ENCODE data around the gene ZC3H12C.
"Not testable (repeated sequence)": the region's sequence is repeated elsewhere in the genome, so short reads cannot be mapped to it uniquely, and the experiment has no call there.

The ZC3H12C gene

DNA sequence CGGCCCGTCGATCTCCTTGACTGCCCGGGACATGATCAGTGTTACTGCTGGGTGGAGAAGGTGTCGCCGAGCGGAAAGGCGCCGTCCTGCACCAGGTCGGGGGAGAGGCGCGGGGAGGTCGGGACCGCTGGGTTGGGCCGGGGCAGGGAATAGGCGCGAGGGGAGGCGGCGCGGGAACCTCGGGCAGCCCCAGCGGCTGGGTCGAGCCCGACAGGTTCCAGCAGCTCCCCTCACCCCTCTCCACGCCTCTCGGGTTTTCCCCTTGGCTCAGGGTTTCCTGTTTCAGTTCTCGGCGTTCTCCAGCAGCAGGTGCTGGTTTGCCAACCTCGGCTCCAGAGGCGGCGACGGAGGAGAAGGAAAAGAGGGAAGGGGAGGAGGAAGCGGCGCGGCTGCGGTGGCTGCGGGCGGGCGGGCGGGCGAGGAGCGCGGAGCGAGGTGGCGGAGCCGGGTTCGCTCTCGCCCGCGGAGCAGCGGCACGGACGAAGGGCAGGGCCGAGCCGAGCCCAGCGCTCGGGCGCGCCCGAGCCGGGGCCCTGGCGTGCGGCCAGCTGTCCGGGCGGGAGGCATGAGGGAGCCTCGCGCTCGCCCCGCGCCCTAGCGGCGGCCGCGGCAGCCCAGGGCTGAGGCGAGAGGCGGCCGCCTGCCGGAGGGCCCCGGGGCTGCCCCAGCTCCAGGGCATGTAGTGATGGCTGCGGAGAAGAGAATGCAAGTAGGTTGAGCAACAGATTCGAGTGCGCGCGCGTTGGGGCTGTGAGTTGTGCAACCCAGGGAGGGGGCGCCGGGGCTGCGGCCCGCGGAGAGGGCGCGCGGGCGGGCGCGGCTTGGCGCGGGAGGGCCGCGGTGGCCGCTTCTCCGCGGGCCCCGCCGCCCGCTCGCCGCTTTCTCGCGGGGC, at the start of gene ZC3H12C:
TSS of gene ZC3H12C (plus strand) at position 878 of the 892 bp plus-strand sequence. CDS start 20 bp downstream, outside the sequence.
- peak; percentile 27 to 28 for DNase-seq (ENCODE audit: low read depth in 2 of 2)

DNA sequence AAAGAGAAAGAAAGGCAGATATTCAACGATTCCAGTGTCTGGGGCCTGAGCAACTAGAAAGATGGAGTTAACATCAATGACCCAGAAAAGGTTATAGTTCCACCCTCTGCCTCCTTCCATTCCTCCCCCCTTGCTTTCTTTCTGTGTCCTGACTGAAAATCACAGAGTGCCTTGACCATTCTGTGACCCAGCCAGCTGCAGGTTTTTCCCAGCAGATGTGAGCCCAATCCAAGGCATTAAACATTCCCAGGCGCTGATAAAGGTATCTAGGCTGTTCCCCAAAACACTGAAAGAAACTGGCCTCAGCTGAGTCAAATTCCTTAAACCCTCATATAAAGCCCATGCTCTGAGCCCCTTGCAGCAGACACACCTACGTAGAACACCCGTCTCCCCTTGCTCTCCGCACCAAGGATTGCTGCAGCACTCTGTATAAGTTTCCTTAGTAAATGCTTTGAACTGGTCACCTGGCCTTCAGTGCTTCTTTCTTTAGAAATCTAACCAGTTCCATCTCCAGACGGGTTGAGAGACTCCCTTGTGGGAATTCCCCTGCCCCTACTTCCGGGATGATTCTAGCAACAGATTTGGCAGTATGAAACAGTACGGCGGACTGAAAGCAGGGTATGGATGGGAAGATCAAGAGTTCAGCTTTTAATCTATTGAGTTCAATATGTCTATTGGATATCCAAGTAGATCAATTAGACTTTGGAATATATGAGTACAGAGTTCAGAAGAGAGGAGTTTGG, 48.8 kb upstream of the ZC3H12C start:
- no peak for DNase-seq (ENCODE audit: low read depth in 2 of 2)

DNA sequence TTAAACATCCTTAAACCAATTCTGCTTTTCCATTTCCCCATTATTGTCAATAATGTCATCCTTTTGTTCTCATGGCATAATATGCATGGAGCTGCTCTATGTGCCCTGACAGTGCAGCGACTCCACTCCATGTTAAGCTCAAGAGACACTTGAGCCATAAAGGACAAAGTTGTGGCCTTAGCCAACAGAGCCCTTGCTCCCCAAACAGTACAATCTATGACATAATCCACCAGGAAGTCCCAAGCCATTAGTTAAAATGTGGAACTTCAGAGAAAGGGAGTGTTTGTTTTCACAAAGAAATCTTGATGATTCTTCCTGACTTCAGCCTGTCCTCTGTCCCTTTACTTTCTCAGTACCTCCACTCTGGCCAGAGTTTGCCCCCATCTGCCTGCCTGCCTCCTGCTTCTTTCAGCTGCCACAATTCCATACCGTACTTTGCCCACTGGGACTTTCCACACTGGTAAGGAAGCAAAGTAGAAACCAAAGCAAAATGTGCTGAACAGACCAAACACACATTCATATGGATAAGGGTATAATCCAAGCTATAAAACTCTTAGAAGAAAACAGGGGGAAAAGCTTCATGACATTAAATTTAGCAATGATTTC, 46.3 kb upstream of the ZC3H12C start:
- no peak for DNase-seq (ENCODE audit: low read depth in 2 of 2)

DNA sequence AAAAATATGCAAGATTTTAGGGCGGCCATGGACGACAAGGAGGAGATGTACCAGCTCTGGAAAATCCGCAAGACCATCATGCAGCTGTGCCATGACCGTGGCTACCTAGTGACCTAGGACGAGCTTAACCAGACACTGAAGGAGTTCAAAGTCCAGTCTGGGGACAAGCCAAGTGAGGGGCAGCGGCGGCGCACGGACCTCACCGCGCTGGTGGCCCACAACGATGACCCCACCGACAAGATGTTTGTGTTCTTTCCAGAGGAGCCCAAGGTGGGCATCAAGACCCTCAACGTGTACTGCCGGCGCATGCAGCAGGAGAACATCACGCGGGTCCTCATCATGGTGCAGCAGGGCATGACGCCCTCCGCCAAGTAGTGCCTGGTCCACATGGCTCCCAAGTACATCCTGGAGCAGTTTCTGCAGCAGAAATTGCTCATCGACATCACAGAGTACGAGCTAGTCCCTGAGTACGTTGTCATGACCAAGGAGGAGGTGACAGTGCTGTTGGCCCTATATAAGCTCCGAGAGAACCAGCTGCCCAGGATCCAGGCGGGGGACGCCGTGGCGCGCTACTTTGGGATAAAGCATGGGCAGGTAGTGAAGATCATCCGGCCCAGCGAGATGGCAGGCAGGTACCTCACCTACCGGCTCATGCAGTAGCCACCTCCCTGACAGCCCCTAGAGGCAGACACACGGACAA, 43.5 kb upstream of the ZC3H12C start:
- DNase-seq (ENCODE audit: low read depth in 2 of 2), result no peak

DNA sequence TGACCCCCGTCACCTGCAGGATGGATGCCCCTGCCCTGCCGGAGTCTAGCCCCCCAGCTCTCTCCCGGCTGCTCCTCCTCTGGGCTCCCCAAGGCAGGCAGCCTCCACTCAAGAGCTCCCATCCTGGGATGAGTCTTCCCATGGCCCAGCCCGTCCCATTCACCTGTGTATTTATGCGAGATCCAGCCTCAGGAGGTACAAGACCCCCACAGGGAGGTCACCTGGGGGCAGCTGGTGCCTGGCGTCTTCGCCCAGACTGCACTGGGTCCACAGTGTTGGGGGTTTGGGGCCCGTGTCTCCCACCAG, 43.0 kb upstream of the ZC3H12C start:
- DNase-seq (ENCODE audit: low read depth in 2 of 2), result no peak

DNA sequence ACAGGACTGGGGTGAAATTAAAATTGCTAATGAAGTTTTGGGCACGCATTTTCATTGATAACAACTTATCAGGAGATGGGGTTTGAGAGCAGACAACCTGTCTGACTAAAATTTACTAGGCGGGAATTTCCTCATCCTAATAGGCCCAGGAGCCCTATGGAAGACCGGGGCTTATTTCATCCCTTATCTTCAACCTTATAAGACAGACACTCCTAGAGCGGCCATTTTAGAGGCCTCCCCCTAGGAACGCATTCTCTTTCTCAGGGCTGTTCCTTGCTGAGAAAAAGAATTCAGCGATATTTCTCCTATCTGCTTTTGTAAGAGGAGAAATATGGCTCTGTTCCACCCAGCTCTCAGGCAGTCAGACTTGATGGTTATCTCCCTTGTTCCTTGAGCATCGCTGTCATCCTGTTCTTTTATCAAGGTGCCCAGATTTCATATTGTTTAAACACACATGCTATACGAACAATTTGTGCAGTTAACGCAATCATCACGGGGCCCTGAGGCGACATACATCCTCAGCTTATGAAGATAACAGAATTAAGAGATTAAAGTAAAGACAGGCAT, 39.3 kb upstream of the ZC3H12C start:
- DNase-seq (ENCODE audit: low read depth in 2 of 2), result no peak

DNA sequence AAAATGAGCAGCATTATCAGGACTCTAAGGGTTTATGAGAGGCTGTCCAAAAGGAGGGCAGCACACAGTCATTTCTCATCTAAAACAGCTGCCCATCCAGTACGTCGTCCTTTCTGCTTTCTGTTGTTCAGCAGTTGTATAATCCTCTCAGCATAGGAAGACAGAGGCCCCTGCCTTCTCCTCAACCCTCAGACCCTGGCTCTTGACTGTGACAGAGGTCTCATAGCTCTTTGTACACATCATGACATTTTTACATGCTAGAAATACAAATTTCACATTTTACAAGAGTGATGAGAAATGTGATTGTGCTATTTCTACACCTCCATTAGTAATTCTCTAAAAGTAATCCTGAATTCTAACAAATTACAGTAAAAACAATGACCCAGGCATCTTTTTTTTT, 36.2 kb upstream of the ZC3H12C start:
- DNase-seq (ENCODE audit: low read depth in 2 of 2), result no peak

DNA sequence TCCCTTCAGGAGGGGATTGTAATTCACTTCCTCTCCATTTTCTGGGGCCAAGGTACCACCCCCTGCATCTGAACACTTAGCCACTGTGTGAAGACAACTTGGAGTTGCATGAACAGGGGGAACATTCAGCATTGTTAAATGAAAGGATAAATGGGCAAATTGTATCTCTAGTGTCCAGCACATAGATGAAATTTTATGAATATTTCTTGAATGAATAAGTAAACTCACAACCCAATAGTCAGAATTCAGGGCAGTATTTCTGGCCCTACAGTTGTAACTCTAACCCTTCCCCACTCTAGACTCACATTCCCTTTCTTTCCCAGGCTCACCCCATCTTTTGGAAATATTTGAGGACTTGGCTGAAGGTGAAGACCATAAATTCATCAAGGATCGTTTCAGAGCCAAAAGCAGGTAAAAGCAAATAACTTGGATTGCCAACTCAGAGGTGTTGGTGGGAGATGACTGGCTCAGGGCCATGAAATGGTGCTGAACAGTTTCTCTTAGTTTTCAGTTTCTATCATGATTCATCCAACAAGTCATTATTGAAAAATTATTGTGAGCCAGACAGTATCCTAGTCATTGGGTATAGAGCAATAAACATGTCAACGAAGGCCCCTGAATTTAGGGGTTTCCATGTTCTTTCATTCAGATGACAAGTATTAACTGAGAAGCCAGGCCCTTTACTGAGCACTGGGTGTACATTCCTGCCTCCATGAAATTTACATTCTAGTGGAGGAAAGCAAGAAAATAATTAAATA, 33.3 kb upstream of the ZC3H12C start:
- DNase-seq (ENCODE audit: low read depth in 2 of 2), result no peak

DNA sequence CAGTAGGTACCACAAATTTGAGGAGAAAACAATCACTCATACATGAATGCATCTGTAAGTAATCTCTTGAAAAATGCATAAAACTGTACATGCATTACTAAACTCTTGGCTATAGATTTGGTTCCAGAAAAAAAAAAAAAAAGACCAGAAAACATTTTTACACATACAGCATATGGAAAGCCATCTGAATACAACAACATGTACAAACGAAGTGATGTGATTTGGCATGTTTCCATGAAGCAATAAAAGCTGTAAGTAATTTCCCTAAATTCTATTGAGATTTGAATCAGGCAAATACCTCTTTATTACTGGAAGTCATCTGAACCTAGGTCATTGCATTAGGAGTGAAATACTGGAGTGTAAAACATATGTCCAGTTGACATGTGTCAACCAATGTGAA, 31.9 kb upstream of the ZC3H12C start:
- DNase-seq (ENCODE audit: low read depth in 2 of 2), result no peak

DNA sequence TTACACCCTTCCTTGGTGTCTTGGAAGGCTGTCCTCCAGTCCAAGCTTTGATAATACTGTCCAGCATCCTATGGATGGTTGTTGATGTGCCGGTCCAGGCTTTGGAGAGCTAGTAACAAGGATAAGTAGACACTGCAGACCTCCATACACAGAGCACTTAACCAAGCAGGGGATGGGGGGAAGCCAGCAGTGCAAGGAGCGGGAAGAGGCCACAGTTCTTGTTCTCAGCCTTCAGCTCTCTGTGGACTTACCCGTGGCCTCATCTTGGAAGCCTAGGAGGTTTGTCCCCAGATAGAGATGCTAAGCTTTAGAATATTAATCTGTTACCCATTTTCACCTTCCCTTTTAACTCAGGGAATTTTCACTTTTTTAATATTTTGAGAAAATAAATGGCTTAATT, 30.9 kb upstream of the ZC3H12C start:
- no peak for DNase-seq (ENCODE audit: low read depth in 2 of 2)

DNA sequence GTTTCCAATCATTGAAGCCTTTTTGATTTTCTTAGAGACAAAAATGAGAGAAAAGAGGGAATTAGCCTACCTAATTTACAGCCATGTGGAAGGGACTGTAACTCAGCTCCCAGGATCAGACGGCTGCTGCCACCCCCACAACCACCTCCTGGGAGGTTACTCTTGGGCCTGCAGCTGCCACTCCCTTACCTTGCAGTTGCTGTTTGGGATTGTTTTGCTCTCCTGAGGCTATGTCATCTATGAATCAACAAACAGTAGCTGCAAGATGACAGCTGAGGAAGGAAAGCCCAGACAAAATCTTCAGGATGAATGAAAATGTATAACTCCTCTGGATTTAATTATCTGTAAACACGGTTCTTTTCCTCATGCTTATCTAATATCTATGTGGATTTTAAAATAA, 28.0 kb upstream of the ZC3H12C start:
- no peak for DNase-seq (ENCODE audit: low read depth in 2 of 2)

DNA sequence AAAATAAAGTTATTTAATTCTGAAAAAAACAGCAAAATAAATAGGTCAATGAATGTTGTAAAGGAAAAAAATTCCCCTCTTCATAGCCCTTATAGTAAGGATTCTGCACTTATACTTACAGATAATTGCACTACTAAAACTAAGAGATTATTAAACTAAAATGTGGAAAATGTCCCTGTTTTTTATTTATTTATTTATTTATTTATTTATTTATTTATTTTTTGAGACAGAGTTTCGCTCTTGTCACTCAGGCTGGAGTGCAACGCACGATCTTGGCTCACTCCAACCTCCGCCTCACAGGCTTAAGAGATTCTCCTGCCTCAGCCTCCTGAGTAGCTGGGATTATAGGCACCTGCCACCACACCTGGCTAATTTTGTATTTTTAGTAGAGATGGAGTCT, 25.2 kb upstream of the ZC3H12C start:
- DNase-seq (ENCODE audit: low read depth in 2 of 2), result not testable (repeated sequence)

DNA sequence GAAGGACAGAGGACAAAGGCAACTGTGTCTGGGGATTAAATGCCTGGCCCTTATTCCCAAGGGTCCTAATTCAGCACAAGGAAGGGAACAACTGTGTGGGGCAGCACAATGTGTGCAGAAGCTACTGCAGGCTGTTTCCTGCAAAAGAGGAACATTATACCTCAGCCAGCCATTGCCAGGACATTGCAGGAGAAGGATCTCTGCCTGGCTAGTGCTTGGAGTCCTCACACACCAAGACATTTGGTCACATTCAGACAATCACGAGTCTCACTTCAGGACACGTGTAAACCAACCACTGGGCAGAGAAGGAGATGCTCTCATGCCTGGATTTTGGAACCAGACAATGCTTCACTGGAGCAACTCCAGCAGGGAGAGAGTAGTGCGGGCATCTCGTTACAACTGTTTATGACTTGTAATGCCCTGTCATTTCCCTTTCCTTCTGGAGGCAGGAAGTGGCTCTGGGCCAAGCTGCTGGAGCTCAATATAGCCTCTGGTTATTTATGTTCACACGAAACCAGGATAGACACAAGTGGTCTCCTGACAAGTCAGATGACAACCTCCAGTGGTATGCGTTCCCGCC, 23.9 kb upstream of the ZC3H12C start:
- no peak for DNase-seq (ENCODE audit: low read depth in 2 of 2)

DNA sequence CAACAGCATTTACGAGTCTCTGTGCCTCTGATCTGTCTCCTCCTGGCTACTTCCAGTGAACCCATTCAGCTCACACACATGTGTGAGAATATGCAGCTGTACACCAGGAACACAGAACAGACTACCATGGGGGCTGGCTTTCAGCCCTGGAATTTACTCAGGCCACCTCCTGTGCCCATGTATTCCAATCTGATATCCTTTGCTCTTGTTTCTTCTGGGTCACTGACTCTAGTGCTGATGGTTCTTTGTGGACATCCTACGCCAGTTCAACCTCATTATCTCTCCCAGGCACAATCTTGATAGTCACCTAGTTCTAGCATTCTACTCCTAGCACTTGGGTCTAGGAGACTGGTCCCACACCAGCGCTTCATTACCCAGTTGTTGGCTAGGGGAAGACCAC, 23.0 kb upstream of the ZC3H12C start:
- DNase-seq (ENCODE audit: low read depth in 2 of 2), result no peak

DNA sequence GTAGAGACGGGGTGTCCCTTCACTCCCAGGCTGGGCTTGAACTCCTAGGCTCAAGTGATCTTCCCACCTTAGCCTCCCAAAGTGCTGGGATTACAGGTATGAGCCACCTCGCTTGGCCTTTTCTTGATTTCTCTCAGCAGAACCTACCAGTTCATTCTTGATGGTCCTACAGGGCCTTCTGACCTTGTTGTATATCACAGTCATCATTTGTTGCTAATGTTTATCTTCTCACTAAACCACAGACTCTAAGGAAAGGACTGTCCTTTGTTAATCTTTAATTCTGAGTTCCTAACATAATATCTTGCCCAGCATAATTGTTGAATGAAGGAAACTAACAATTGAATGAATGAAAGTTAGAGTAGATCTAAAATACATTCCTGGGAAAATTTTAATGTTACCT, 22.0 kb upstream of the ZC3H12C start:
- no peak for DNase-seq (ENCODE audit: low read depth in 2 of 2)

DNA sequence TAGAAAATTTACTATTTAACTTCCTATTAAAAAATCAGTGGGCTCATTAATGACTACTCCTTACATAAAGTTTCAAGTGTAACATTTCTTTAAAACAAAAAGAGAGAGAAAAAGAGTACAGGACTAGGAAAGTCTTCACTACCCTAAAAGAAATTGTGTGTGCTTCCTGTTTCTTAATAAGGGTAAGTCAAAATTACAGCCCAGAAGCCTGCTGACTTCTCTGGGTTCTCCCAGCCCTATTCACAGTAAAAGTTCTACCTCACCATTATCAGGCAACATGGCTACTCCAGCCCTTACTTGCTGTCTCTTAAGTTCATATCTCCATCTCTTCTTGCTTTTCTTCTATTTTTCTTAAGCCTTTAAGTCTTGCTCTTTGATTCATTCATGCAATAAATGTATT, 20.3 kb upstream of the ZC3H12C start:
- DNase-seq (ENCODE audit: low read depth in 2 of 2), result no peak

DNA sequence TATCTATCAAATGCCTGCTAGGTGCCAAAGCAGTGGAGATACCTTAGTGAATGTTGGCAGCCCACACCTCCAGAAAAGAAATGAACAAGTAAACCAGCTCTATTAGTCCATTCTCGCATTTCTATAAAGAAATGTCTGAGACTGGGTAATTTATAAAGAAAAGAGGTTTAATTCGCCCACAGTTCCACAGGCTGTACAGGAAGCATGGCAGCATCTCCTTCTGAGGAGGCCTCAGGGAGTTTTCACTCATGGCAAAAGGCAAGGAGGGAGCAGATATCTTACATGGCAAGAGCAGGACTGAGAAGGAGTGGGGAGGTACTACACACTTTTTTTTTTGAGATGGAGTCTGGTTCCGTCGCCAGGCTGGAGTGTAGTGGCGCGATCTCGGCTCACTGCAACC, 18.7 kb upstream of the ZC3H12C start:
- no peak for DNase-seq (ENCODE audit: low read depth in 2 of 2)

DNA sequence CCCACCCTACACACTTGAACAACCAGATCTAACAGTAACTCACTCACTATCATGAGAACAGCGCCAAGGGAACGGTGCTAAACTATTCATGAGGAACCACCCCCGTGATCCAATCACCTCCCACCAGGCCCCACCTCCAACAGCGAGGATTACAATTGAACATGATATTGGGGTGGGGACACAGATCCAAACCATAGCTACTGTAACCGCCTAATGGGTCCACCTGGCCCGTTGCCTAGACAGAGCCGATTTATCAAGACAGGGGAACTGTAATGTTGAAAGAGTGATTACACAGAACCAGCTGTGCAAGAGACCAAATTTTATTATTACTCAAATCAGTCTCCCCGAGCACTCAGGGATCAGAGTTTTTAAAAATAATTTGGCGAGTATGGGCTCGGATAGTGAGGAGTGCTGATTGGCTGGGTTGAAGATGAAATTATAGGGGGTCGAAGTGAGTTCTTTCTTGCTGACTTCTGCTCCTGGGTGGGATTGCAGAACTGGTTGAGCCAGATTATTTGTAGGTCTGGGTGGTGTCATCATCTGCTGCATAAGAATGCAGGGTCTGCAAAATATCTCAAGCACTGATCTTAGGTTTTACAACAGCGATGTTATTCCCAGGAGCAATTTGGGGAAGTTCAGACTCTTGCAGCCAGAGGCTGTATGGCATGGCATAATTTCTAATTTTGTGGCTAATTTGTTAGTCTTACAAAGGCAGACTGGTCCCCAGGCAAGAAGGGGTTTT, 17.9 kb upstream of the ZC3H12C start:
- DNase-seq (ENCODE audit: low read depth in 2 of 2), result no peak

DNA sequence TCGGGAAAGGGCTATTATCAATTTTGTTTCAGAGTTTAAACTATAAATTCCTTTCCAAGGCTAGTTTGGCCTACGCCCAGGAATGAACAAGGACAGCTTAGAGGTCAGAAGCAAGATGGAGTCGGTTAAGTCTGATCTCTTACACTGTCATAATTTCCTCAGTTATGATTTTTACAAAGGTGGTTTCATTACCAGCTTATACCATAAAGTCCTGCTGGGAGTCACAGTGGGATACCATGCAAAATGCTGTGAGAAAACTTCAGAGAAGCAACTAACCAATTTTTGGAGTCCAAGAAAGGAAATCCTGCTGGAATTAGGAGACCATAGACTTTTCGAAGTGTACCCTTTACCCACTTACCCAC, 17.4 kb upstream of the ZC3H12C start:
- no peak for DNase-seq (ENCODE audit: low read depth in 2 of 2)

DNA sequence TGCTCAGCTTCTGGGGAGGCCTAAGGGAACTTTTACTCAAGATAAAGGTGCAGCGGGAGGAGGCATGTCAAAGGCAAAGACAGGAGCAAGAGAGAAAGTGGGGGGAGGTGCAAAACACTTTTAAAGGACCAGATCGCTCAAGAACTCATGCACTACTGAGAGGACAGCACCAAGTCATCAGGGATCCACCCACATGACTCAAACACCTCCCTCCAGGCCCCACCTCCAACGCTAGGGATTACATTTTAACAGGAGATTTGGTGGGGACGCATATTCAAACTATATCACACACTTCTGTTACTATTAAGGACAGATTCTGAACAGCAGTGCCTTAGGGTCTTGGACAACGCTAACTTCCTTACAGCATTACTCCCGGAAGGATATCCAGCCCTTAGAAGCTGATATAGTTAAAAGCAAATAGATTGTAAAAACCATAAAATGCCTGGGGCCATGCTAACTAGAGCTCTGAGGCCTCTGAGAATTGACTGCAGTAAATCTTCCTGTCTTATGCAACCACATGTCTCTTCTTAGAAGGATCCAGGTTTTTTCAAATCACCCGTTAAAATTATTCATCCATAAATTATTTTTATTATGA, 16.7 kb upstream of the ZC3H12C start:
- DNase-seq (ENCODE audit: low read depth in 2 of 2), result no peak

Measured in stimulated activated CD8-positive, alpha-beta memory T cell treated with anti-CD3 and anti-CD28 coated beads, Interleukin-2, amount 100 ng/mL, for 48 hours (primary cell).